ENCODE results near the gene SIGLEC14.
"Not testable (repeated sequence)": the region's sequence is repeated elsewhere in the genome, so short reads cannot be mapped to it uniquely, and the experiment has no call there.

SIGLEC14 gene, protein sequence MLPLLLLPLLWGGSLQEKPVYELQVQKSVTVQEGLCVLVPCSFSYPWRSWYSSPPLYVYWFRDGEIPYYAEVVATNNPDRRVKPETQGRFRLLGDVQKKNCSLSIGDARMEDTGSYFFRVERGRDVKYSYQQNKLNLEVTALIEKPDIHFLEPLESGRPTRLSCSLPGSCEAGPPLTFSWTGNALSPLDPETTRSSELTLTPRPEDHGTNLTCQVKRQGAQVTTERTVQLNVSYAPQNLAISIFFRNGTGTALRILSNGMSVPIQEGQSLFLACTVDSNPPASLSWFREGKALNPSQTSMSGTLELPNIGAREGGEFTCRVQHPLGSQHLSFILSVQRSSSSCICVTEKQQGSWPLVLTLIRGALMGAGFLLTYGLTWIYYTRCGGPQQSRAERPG

DNA sequence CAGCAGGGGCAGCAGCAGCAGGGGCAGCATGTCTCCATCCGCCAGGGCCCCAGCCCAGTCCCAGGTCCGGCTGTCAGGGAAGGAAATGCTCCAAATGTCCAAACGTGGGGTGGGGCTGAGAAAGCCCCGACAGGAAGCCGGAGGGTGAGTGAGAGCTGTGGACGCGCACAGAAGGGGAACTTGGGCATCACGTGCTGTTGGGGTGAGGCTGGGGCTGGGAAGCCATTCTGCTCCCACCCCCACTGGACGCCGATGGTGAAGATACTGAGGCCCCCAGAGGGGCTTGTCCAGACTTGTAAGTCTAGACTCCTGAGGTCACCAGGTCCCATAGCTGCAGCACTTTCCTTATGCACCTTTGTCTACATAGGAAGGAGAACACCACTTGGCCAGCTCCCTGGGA, at the start of gene SIGLEC14:
Gene SIGLEC14, minus strand, starts transcription at position 96 of the 400 bp plus-strand sequence. Its CDS starts 66 bp downstream, at position 30.
- not testable (repeated sequence) for DNase-seq

DNA sequence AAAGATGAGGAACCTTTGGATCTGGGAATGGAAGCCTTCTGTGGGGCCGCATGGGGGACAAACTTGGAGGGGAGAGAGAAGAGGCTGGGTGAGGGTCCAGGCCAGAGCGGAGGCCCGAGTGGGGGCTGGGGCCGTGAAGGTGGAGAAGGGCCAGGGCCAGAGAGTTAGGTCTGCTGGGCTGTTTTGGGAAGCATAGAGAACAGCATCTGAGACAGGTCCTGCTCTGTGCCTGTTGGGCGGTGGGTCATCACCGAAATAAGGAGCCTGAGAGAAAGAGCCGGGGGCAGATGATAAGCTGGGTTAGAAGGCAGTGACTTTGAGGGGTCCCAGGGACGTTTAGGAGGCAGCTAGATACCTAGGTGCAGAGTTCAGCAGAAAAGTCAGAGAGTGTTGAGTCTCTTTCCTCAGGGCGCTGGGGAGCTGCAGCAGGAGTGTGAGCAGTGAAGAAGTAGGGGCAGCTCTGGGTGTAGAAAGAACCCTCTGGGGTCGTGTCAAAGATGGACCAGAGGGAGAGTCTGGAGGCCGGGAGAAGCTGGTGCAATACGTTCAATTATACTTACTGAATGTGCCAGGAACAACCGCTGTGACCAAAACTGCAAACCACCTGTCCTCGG, 49.2 kb upstream of the SIGLEC14 start:
- no peak for DNase-seq

DNA sequence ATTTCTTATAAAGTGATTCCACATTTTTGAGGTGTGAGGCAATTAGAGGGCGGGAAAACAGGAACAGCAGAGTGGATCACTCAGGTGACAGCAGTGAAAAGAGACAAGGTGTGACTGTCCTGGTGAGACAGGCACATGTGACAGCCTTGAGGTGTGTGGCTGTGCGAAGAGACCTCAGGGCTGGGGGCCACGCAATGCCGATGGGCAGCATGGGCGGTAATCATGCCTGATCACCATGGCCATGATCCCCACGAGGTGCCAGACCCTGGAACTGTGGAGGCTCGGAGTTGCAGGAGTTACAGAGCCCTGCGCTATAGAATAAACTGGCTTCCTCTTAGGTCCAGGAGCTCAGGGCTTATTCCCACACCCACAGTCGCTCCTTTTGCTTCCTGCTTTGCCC, 48.5 kb upstream of the SIGLEC14 start:
- no peak for DNase-seq

DNA sequence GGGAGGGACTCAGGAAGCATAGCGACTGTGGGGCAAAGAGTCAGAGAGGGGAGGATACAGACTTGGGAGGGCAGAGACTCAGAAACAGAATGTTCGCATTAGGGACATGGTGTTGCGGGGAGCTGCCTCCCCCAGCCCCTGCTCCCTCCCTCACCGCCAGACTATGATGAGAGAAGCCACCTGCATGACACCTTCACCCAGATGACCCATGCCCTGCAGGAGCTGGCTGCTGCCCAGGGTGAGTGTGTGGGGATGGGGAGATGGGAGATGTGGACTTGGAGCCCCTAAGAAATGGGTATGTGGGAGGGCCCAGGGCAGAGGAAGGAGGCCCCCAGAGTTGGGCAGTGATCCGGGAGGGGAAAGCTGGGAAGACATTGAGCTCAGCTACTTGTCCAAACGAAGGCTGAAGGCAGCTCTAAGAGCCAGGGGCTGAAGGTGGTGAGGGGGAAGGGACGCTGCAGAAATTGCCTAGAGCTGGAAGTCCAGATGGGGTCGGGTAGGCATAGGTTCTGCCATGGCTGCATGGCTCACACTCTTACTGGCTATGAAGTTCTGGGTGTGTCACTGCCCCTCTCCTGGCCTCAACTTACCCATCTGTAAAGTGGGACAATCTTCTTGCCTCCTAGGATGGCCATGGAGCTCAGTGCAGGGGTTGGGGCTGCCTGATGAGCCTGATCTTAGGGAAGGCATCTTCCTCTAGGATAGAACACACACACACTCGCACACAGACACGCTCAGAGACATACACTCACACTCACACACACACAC, 47.9 kb upstream of the SIGLEC14 start:
- no peak for DNase-seq

DNA sequence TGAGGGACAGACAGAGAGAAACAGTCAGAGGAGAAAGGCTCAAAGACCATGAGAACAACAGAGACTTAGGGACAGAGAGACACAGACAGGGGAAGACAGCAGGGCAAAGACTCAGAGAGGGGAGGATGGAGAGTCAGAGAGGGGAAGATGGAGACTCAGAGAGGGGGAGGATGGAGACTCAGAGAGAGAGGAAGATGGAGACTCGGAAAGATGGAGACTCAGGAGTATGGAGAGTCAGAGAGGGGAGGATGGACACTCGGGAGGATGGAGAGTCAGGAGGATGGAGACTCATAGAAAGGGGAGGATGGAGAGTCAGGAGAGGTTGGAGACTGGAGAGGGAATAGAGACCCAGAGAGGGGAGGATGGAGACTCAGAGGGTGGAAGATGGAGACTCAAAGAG, 47.2 kb upstream of the SIGLEC14 start:
- DNase-seq = no peak

DNA sequence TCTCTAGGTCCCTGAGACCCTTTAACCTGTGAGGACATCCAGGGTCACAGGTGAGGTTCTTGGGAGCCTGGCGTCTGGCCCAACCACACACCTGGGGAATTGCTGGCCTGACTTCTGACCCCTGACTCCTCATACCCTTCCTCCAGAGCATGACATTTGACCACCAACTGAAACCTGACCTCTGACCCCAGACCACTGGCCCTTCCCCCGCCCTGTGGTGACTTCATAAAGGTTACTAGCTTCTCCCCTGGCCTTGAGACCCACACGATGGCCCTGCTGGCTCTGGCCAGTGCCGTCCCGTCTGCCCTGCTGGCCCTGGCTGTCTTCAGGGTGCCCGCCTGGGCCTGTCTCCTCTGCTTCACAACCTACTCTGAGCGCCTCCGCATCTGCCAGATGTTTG, 46.6 kb upstream of the SIGLEC14 start, which contains the start of gene SPACA6:
Gene SPACA6, plus strand, starts transcription at position 71 of the 400 bp plus-strand sequence. Its CDS starts 197 bp downstream, at position 268.
- DNase-seq = no peak

DNA sequence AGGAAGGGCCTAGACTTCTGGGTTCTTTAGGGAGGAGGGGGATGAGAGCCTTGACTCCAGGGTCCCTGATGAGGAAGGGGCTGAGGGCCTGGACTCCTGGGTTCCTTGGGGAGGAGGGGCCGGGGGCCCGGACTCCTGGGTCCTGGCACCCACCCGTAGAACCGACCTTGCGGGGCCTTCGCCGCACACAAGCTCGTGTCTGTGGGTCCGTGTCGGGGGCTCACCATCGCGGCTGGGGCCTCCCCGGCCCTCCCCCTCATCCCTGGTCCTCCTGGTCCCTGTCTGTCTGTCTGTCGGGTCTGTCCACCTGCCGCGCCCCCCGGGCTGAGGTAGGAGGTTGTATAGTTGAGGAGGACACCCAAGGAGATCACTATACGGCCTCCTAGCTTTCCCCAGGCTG, 45.8 kb upstream of the SIGLEC14 start:
- DNase-seq = no peak

DNA sequence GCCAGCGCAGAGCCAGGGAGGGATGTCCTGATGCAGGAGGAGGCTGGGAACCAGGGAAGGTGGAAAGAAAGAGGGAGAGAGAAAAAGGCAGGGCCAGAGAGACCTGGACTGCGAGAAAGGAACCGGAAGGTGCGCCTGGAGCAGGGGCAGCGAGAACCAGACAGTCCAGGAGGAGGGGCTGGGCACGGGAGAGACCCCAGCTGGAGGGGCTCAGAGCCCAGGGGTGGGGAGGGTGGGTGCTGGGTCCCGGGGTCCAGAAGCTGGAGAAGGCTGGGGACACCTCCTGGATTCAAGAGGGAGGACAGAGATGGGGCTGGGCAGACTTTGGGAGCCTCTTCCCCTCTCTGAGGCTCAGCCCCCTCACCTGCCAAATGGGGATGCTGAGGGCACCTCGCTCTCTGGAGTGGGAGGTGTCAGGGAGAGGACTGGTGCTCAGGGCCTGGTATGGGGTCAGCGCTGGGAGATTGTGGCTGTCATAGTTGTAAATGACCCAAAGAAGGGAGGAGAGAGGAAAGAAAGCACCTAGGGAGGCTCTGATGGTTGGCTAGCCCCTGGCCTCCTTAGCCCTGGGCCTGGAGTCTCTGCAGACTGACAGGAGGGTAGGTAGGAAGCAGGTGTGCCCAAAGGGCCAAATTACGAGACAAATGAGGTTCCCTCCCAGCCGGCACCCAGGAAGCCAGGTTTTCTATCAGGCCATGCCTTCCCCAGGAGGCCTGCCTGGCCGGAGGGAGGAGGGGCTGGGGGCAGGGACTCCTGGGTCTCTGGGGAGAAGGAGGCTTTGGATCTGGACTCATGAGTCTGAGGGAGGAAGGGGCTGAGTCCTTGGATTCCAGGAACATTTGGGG, 45.2 kb upstream of the SIGLEC14 start:
- no peak for DNase-seq

DNA sequence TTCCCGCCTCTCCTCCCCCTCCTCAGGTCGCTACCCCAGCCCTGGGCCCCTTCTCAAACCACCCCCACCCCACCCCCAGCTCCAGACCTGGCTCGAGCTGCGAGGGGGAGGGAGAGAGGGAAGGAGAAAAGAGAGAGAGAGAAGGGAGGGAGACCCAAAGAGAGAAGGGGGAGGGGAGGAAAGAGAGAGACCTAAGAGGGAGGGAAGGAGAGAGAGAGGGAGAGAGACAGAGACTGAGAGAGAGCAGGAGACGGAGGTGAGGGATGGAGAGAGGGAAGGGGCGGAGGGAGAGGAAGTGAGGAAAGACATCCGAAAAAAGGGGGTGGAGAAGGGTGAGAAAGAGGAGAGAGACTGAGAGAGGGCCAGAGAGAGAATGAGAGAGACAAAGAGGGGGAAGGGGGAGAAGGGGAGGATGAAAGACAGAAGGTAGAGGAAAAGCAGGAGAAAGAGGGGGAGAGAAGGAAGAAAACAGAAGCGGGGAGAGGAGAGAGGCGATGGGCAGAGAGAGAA, 44.5 kb upstream of the SIGLEC14 start:
- DNase-seq = peak; percentile 83

DNA sequence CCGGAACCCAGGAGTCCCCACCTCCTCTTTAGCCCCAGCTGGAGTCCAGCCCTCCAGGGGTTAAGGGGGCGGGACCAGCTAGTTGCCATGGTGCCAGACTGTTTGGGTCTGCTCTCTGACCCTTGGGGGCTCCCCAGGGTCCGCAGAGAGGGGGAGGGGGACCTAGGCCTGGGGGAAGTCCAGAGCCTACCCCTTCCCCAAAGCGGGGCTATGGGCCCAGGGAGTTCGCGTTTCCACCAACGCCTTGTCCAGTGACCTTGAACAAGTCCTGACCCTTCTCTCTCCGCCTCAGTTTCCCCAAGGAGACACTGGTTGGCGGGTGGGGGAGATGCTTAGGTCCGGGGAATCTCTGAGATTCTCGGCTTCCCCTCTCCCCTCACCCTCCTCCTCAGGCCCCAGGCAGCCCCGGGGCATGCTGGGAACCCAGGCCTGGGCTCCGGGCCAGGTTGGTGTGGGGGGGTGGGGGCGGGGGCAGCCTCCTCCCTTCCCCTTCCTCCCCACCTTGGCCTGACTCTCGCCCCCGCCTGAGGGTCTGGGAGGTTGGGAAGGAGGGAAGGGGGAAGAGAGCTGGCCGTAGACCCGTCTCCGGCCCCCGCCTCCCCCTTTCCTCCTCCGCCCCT, 43.9 kb upstream of the SIGLEC14 start:
- peak; percentile 92 for DNase-seq

DNA sequence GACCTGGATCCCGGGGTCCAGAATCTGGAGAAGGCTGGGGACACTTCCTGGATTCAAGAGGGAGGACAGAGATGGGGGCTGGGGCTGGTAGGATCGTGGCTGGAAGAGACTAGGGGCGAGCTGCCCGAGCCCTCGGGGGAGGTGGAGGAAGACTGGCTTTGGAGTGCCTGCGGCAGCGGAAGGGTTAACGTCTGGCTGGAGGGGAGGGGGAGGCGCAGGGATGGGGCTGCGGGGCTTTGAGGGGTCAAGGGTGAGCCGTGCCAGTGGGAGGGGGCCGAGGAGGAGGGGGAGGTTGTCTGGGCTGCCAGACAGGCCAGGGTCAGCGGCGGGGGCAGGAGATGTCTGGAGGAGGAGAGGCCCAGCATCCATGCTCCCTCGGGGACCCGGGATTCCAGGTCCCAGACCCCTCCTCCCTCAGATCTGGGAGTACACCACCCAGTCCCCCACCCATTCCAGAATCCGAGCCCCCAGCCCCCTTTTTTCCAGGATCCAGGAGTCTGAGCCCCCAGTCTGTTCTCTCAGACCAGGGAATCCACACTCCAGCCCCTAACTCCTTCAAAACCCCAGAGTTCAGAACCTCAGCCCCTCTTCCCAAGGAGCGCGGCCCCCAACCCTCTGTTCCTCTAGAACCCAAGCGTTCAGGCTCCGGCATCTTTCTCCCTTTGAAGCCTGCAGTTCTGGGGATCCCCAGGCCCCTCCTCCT, 43.3 kb upstream of the SIGLEC14 start:
- DNase-seq = peak; percentile 49

DNA sequence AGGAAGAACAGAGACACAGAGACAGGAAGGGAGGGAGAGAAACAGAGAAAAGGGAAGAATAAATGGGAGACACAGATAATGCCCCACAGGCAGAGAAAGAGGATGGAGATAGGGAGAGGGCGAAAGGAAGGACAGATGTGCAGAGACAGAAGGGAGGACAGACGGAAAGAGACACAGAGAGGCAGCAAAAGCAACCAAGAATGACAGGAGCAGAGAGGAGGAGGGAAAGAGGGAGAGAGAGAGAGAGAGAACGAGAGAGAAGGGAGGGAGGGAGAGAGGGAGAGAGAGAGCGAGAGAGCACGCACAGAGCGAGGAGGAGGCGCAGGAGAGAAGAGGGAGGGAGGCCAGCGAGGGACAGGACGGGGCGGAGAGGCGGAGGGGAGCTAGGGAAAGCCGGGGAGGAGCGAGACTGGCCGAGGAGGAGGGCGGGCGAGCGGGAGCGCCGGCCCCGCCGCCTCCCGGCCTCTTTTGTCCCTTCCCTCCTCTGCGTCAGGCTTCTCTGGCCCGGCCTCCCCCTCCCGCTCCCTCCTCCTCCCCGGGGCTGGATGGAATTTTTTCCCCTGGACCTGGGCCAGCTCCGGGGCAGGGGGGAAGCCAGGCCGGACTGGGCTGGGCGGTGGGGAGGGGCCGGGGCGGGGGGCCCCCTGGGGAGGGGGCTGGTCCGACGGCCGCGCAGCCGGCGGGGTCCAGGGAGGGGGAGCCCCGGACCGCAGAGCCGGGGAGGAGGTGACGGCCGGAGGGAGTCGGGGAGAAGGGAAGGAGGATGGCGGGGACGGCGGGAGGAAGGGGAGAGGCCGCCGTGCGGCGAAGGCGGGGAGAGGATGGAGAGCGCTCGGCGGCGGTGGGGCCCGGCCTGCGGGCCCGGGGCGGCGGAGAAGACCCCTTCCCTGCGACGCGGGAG, 42.3 kb upstream of the SIGLEC14 start:
- peak; percentile 97 for DNase-seq

DNA sequence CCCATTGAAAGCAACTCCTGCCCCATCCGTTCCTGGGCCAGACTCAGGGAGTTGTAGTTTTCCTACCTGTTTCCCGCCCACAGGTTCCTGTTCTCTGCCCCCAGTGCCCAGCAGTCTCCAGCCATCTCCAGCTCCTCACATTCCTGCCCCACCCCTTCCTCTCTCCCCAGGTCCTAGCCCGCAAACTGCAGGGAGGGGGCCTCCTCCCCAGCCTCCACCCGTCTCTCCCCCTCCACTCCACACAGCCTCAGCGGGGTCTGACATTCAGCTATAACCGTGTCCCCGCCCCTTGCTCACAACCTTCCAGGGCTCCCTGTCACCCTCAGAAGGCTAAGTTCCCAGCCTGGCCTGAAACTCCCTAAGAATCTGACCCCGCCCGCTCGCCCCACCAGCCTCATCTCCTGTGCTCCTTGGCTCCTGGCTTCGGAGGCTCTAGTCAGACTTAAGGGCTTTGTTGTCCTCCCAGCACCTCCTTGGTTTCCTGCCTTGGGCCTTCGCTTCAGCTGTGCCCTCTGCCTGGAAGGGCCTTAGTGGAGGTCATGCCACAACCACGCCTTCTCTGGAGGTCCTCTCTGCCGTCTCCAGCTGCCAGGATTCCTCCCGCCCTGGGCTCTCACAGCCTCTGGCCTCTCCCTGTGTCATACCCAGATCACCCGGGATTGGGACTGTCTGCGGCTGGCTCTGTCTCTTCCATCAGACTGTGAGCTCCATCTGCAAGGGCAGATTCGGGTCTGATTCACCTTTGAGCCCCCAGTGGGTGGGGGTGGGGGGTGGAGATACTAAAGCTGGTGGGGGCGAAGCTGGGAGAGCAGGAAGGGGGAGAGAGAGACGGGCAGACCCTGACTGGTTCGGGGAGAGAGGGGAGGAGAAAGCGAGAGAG, 41.4 kb upstream of the SIGLEC14 start:
- peak; percentile 59 for DNase-seq

DNA sequence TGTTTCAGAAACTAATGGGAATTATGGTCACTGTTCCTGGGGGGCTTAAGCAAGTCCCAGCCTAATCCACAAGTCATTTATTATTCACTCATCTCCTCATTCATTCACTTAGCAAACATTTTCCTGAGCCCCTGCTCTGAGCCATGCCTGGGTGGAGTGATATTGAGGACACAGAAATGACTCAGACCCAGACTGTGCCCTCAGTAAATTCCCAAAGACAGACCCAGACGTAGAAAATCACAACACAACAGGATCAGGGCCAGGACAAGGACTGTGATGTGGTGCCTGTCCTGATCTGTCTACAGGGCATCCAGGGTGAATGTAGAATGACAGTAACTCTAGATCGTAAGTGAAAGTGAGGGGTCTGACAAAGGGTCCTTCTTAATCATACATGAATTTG, 39.5 kb upstream of the SIGLEC14 start:
- no peak for DNase-seq

DNA sequence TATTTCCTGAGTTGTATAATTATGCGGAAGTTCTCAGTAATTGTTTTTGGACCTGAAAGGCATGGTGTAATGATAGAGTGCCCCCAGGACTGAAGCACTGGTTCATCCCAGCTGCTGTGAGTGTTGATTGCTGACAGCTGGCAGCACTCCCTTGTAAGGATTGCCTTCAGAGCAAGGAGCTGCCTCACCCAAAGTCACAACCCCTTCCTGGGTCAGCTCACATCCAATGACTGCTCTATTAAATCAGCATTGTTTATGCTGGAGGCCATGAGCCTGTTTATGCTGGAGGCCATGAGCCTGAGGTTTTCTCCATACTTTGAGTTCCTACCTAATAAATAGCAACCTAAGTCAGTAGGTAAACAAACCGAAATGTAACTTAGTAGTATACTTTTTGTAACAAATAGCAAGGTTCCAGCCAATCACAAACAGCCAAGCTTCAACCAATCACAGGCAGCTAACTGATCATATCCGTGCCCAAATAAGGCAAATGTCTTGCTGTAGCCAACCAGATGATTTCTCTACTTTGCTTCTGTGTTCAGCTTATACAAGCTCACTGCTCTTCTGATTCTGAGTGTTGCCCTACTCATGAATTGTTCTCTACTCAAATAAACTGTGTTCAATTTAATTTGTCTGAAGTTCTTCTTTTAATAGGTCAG, 34.8 kb upstream of the SIGLEC14 start:
- DNase-seq = no peak

DNA sequence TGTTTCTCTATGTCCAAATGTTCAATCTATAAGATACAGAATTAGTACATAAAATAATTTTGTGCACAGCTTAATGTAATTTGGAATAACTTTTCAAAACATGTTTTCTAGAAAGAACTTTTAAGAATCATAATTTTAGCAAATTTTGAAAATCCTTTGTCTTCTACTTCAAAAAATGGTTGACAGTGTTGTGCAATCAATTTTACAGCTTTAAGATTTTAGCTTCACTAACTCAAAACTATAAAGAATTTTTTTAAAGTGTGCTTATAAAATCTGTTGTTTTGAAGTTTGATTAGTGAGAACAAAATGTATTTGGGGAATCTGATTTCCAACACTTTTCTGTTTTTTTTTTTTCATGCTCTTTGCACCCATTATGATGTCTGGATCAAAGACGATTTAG, 33.8 kb upstream of the SIGLEC14 start:
- DNase-seq = no peak

DNA sequence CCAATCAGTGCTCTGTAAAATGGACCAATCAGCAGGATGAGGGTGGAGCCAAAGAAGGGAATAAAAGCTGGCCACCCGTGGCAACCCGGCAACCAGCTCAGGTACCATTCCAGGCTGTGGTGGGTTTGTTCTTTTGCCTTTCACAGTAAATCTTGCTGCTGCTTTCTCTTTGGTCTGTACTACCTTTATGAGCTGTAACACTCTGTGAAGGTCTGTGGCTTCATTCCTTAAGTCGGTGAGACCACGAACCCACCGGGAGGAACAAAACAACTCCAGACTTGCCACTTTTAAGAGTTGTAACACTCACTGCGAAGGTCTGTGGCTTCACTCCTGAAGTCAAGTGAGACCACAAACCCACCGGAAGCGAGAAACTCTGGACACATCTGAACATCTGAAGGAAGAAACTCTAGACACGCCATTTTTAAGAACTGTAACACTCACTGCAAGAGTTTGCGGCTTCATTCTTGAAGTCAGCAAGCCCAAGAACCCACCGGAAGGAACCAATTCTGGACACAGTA, 30.0 kb upstream of the SIGLEC14 start:
- DNase-seq = no peak

DNA sequence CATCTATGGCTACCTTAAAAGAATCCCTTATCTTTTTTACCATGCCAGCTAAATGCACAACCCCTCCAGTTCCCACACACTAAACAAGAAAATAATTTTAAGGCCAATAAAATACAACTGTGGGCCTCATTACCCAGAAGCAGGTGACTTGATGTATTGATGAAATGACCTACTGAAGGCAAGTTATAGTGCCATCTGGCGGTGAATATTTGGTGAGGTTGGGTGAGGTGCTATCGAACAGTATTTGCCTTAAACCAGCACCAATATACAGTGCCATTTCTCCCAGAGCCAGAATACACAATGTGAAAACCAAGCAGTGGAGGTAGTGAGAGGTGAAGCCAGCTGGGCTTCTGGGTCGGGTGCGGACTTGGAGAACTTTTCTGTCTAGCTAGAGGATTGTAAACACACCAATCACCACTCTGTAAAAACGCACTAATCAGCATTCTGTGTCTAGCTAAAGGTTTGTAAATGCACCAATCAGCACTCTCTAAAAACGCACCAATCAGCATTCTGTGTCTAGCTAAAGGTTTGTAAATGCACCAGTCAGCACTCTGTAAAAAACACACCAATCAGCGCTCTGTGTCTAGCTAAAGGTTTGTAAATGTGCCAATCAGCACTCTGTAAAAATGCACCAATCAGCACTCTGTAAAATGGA, 29.4 kb upstream of the SIGLEC14 start:
- not testable (repeated sequence) for DNase-seq

All from fibroblast of skin of right quadriceps (primary cell).